ENCODE measurements around the gene ATP2C2. TPM values are rescaled to one million over a fixed set of nuclear protein-coding genes. Genes with fewer than 3 reads are reported as not detected.
A peak's percentile ranks its signal among the peaks of the same experiment; 100 is the strongest.

Gene ATP2C2
- total and polyA plus RNA-seq, 12 donors = 0.07 to 2.2 (median 0.54) TPM; not detected in 2

DNA sequence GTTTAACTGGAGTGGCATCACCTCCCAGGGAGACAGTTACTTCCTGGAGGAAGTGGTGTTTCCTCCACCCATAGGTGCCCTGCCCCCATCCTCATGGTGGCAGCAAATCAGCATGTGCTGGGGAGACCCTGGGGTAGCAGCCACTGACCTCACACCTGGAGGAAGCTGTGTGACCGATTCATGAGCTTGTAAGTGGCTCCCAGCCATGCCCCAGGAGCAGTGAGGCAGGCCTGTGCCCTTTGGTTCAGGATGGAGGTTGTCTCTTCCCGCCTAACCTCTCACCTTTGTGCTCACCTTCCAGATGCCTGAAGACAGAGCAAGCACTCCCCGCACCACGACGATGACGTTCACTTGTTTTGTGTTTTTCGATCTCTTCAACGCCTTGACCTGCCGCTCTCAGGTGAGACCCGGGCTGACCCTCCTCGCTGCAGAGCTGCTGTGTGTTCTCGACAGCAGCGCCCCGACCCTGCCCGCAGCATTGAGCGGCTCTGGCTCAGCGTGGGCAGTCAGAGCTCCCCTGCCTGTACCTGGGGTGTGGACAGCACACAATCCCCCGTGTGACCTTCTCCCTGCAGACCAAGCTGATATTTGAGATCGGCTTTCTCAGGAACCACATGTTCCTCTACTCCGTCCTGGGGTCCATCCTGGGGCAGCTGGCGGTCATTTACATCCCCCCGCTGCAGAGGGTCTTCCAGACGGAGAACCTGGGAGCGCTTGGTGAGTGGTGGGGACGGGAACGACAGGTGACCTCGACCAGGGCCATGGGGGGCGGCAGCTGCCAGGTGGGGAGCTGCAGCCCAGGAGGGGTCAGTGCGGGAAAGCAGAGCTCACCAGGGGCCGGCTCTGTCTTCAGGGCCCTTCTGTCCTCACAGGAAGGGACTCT, 93.3 kb downstream of the ATP2C2 start:
- WGBS, 4 donors = 86 to 92% (median 90%) methylated on average over 29 to 30 of the region's 30 CpGs
- H3K27ac ChIP-seq = no peak overlapping the region
- intact Hi-C loops (cut with DNase I) = no loop called here
- no peaks in the 10 kb centered on the region for H3K4me1 ChIP-seq (replicated peaks in 1 of 2)
- TF ChIP-seq, protein P1, sequence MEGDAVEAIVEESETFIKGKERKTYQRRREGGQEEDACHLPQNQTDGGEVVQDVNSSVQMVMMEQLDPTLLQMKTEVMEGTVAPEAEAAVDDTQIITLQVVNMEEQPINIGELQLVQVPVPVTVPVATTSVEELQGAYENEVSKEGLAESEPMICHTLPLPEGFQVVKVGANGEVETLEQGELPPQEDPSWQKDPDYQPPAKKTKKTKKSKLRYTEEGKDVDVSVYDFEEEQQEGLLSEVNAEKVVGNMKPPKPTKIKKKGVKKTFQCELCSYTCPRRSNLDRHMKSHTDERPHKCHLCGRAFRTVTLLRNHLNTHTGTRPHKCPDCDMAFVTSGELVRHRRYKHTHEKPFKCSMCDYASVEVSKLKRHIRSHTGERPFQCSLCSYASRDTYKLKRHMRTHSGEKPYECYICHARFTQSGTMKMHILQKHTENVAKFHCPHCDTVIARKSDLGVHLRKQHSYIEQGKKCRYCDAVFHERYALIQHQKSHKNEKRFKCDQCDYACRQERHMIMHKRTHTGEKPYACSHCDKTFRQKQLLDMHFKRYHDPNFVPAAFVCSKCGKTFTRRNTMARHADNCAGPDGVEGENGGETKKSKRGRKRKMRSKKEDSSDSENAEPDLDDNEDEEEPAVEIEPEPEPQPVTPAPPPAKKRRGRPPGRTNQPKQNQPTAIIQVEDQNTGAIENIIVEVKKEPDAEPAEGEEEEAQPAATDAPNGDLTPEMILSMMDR (IDR thresholded peaks at IDR 0.05) = no peak
- no peak for TF ChIP-seq POLR2A (IDR thresholded peaks at IDR 0.05)
- H3K36me3 ChIP-seq (replicated peaks in 1 of 2) = no peaks in the 10 kb centered on the region
- peak in 1 of 7 donors; percentile 14 for DNase-seq
- H3K9me3 ChIP-seq (replicated peaks in 1 of 3) = no peaks in the 10 kb centered on the region
- no peak overlapping the region for H3K4me3 ChIP-seq
- no peaks in the 10 kb centered on the region for H3K27me3 ChIP-seq

GRCh38 chr16:84462296-84463210, 94.2 kb downstream of the ATP2C2 start:
- Histone ChIP-seq H3K27me3 (no peaks in the 10 kb centered on the region), H3K4me3 (no peak overlapping the region), H3K9me3 (replicated peaks in 1 of 3) (no peaks in the 10 kb centered on the region), H3K4me1 (replicated peaks in 1 of 2) (no peaks in the 10 kb centered on the region), H3K27ac (no peak overlapping the region), H3K36me3 (replicated peaks in 1 of 2) (no peaks in the 10 kb centered on the region)
- 75 to 82% (median 77%) methylated on average over 6 to 24 of the region's 24 CpGs for WGBS, 4 donors
- TF ChIP-seq, protein P1 (IDR thresholded peaks at IDR 0.05) = no peak
- peak in 5 of 7 donors; percentile 27 to 53 (median 37) for DNase-seq
- intact Hi-C loops (cut with DNase I) = no loop called here

- TF ChIP-seq, protein P1 (IDR thresholded peaks at IDR 0.05) = no peak
- no peak for TF ChIP-seq POLR2A (IDR thresholded peaks at IDR 0.05)
- intact Hi-C loops (cut with DNase I) = no loop called here
Observed at GRCh38 chr16:84463221-84463620, 94.9 kb downstream of the ATP2C2 start.

GRCh38 chr16:84464116-84464515, 95.8 kb downstream of the ATP2C2 start:
- intact Hi-C loops (cut with DNase I) = no loop called here
- WGBS, 4 donors = 62 to 72% (median 69%) methylated on average over 6 of the region's 6 CpGs
- Histone ChIP-seq H3K27ac (no peak overlapping the region), H3K4me3 (no peak overlapping the region), H3K36me3 (replicated peaks in 1 of 2) (no peaks in the 10 kb centered on the region), H3K9me3 (replicated peaks in 1 of 3) (no peaks in the 10 kb centered on the region), H3K4me1 (replicated peaks in 1 of 2) (no peaks in the 10 kb centered on the region), H3K27me3 (no peaks in the 10 kb centered on the region)
- TF ChIP-seq, protein P1 (IDR thresholded peaks at IDR 0.05) = no peak
- TF ChIP-seq POLR2A (IDR thresholded peaks at IDR 0.05) = no peak
- DNase-seq = peak in 2 of 7 donors; percentile 0 to 23

More at GRCh38 chr16:84463221-84463620, 94.9 kb downstream of the ATP2C2 start:
- H3K9me3 ChIP-seq (replicated peaks in 1 of 3) = no peaks in the 10 kb centered on the region
- DNase-seq = peak in 1 of 7 donors; percentile 11
- no peak overlapping the region for H3K4me3 ChIP-seq
- H3K27me3 ChIP-seq = no peaks in the 10 kb centered on the region
- H3K27ac ChIP-seq = no peak overlapping the region
- H3K36me3 ChIP-seq (replicated peaks in 1 of 2) = no peaks in the 10 kb centered on the region
- no peaks in the 10 kb centered on the region for H3K4me1 ChIP-seq (replicated peaks in 1 of 2)
- 76 to 93% (median 87%) methylated on average over 7 of the region's 7 CpGs for WGBS, 4 donors
